ENCODE results near the gene PLCG2.
"Not testable (repeated sequence)": the region's sequence is repeated elsewhere in the genome, so short reads cannot be mapped to it uniquely, and the experiment has no call there.

DNA sequence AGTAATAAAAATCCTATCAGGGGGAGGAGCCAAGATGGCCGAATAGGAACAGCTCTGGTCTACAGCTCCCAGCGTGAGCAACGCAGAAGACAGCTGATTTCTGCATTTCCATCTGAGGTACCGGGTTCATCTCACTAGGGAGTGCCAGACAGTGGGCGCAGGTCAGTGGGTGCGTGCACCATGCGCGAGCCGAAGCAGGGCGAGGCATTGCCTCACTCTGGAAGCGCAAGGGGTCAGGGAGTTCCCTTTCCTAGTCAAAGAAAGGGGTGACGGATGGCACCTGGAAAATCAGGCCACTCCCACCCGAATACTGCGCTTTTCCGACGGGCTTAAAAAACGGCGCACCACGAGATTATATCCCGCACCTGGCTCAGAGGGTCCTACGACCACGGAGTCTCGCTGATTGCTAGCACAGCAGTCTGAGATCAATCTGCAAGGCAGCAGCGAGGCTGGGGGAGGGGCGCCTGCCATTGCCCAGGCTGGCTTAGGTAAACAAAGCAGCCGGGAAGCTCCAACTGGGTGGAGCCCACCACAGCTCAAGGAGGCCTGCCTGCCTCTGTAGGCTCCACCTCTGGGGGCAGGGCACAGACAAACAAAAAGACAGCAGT, 198.3 kb downstream of the PLCG2 start:
- TF ChIP-seq POLR2A (IDR thresholded peaks at IDR 0.05): not testable (repeated sequence)
- TF ChIP-seq, protein P1, sequence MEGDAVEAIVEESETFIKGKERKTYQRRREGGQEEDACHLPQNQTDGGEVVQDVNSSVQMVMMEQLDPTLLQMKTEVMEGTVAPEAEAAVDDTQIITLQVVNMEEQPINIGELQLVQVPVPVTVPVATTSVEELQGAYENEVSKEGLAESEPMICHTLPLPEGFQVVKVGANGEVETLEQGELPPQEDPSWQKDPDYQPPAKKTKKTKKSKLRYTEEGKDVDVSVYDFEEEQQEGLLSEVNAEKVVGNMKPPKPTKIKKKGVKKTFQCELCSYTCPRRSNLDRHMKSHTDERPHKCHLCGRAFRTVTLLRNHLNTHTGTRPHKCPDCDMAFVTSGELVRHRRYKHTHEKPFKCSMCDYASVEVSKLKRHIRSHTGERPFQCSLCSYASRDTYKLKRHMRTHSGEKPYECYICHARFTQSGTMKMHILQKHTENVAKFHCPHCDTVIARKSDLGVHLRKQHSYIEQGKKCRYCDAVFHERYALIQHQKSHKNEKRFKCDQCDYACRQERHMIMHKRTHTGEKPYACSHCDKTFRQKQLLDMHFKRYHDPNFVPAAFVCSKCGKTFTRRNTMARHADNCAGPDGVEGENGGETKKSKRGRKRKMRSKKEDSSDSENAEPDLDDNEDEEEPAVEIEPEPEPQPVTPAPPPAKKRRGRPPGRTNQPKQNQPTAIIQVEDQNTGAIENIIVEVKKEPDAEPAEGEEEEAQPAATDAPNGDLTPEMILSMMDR (IDR thresholded peaks at IDR 0.05): not testable (repeated sequence)
